Loucy (cell line): Measurements from ENCODE around the gene WDTC1.

Source experiments
- EZH2phosphoT487 ChIP-seq: fragments of 200-600 bp; IDR thresholded peaks from 2 replicates; pipeline ENCODE4 v1.6.1; 2018; ENCODE audit warnings: antibody characterized with exemption, mild to moderate bottlenecking, moderate library complexity, borderline replicate concordance
- TF ChIP-seq, protein P1 (sequence below): fragments of 200-600 bp; sonication (generic); conservative IDR thresholded peaks from 2 replicates; pipeline ENCODE4 v1.5.1; 2014; ENCODE audit warnings: mild to moderate bottlenecking, antibody characterized with exemption, low read length

DNA sequence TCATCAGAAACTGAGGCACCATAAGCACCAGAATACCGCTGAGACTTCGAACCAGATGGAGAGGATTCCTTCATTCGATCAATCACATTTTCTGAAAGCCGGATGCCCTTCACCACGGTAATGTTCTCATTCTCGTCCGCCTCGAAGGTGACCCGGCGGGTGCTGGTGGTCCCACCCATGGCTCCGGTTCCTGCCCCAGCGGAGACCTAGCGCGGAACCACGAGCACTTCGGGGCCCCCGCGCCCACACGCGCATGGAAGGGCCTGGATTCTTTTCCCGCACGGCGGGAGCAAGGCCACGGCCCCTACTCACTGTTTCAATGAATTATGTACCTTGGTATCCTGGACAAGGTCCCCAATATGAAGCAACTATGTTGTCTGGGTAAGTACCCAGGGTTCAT is 33.1 kb upstream of the WDTC1 start:
- TF ChIP-seq, protein P1, sequence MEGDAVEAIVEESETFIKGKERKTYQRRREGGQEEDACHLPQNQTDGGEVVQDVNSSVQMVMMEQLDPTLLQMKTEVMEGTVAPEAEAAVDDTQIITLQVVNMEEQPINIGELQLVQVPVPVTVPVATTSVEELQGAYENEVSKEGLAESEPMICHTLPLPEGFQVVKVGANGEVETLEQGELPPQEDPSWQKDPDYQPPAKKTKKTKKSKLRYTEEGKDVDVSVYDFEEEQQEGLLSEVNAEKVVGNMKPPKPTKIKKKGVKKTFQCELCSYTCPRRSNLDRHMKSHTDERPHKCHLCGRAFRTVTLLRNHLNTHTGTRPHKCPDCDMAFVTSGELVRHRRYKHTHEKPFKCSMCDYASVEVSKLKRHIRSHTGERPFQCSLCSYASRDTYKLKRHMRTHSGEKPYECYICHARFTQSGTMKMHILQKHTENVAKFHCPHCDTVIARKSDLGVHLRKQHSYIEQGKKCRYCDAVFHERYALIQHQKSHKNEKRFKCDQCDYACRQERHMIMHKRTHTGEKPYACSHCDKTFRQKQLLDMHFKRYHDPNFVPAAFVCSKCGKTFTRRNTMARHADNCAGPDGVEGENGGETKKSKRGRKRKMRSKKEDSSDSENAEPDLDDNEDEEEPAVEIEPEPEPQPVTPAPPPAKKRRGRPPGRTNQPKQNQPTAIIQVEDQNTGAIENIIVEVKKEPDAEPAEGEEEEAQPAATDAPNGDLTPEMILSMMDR, result no peak
- no peak for TF ChIP-seq EZH2phosphoT487
